OCI-LY7 (cell line): ENCODE measurements around the gene TPK1. TPM values are rescaled to one million over a fixed set of nuclear protein-coding genes. Genes with fewer than 3 reads are reported as not detected.

Experiments
- BruUV-seq: library from RNA; stranded (reverse); fragments of 400-500 nt; replicated peaks from 2 replicates; lab custom pipeline; 2021; lab: Mats Ljungman, UMichigan
- CTCF ChIA-PET: fragments of 300-600 bp; sonication (Branson Sonifier 250); formaldehyde crosslinking; loops from one replicate; lab custom pipeline; 2022; ENCODE audit warnings: antibody characterized with exemption; ENCODE audit not compliant: unreplicated experiment; lab: Charles Lee
- POLR2A ChIA-PET: fragments of 300-600 bp; sonication (Branson Sonifier 250); formaldehyde crosslinking; loops from one replicate; lab custom pipeline; 2022; ENCODE audit warnings: antibody characterized with exemption; lab: Charles Lee
- DNase-seq: peaks from one replicate; pipeline ENCODE4 v3.0.0-alpha.2; 2015; ENCODE audit warnings: low spot score
- H2AFZ ChIP-seq: fragments of 200-600 bp; sonication (generic), shearing (Covaris generic); 2 replicates; pipeline ENCODE4 v1.6.1; 2014; ENCODE audit warnings: mild to moderate bottlenecking, antibody characterized with exemption, low read length, moderate library complexity
- H3K27ac ChIP-seq: fragments of 200-600 bp; sonication (generic); 2 replicates; pipeline ENCODE4 v1.5.1; 2014; ENCODE audit warnings: mixed run types, low read depth, mild to moderate bottlenecking, moderate library complexity, low read length, inconsistent platforms; ENCODE audit not compliant: poor library complexity, severe bottlenecking
- H3K36me3 ChIP-seq: fragments of 200-600 bp; sonication (generic); 2 replicates; pipeline ENCODE4 v1.6.1; 2014; ENCODE audit warnings: mild to moderate bottlenecking, antibody characterized with exemption, low read length, moderate library complexity, mixed read lengths; ENCODE audit not compliant: insufficient read depth
- H3K4me1 ChIP-seq: fragments of 200-600 bp; sonication (generic); 2 replicates; pipeline ENCODE4 v1.5.1; 2014; ENCODE audit warnings: mild to moderate bottlenecking, low read length; ENCODE audit not compliant: insufficient read depth, poor library complexity, severe bottlenecking
- H3K4me2 ChIP-seq: fragments of 200-600 bp; sonication (generic); 2 replicates; pipeline ENCODE4 v1.6.1; 2014; ENCODE audit warnings: mild to moderate bottlenecking, low read length
- H3K4me3 ChIP-seq: fragments of 200-600 bp; sonication (generic); 2 replicates; pipeline ENCODE4 v1.5.1; 2014; ENCODE audit warnings: mild to moderate bottlenecking, low read depth, low read length; ENCODE audit not compliant: poor library complexity, severe bottlenecking
- H3K79me2 ChIP-seq: fragments of 200-600 bp; sonication (generic); 2 replicates; pipeline ENCODE4 v1.6.1; 2016; ENCODE audit warnings: low read depth, mild to moderate bottlenecking, low read length, moderate library complexity, mixed read lengths; ENCODE audit not compliant: insufficient read depth
- H3K9me2 ChIP-seq: fragments of 200-600 bp; sonication (generic); 2 replicates; pipeline ENCODE4 v1.6.1; 2016; ENCODE audit warnings: mild to moderate bottlenecking, low read length, mixed read lengths; ENCODE audit not compliant: insufficient read depth
- H3K9me3 ChIP-seq: fragments of 200-600 bp; sonication (generic); 2 replicates; pipeline ENCODE4 v1.6.1; 2014; ENCODE audit warnings: mild to moderate bottlenecking, mixed run types, low read length, mixed read lengths
- H4K20me1 ChIP-seq: fragments of 200-600 bp; sonication (generic); 2 replicates; pipeline ENCODE4 v1.6.1; 2014; ENCODE audit warnings: mild to moderate bottlenecking, antibody characterized with exemption, low read length, moderate library complexity, mixed read lengths; ENCODE audit not compliant: insufficient read depth
- EZH2phosphoT487 ChIP-seq: fragments of 200-600 bp; sonication (generic); IDR thresholded peaks from 2 replicates; pipeline ENCODE4 v1.6.1; 2018; ENCODE audit warnings: low read depth, borderline replicate concordance, mild to moderate bottlenecking, mixed run types, antibody characterized with exemption, low read length, moderate library complexity, mixed read lengths
- intact Hi-C: fragments of 100-400 bp; cut with micrococcal nuclease; formaldehyde crosslinking; loops from one replicate; pipeline ENCODE4 v1.10.0; 2022; ENCODE audit not compliant: unreplicated experiment
- total RNA-seq, 2 experiments: library from RNA; depleted of rRNA in 1 of 2; stranded (reverse); fragments of >200 nt in 1 of 2; shearing (Covaris generic) in 1 of 2; gene quantifications; 2 replicates each; pipeline ENCODE4 v1.2.3, GENCODE V29; 2014 to 2022
- TF ChIP-seq, protein P1 (sequence below): fragments of 200-600 bp; sonication (generic); conservative IDR thresholded peaks from 2 replicates; pipeline ENCODE4 v1.5.1; 2014; ENCODE audit warnings: mild to moderate bottlenecking, antibody characterized with exemption, low read length, moderate library complexity, mixed read lengths

Gene TPK1
- total RNA-seq, 2 experiments from 2014 or later = 6.7 to 12.5 TPM

DNA sequence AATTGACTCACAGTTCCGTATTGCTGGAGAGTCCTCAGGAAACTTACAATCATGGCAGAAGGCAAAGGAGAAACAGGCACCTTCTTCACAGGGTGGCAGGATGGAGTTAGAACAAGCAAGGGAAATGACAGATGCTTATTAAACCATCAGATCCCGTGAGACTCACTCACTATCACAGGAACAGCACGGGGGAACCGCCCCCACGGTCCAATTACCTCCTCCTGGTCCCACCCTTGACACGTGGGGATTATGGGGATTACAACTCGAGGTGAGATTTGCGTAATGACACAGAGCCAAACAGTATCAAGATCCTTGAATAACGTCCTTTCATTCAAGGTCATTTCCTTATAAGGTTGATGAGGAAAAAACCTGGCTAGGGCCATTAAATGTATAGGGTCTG lies 176.6 kb downstream of the TPK1 start:
- Histone ChIP-seq H3K4me3 (no peak overlapping the region), H3K79me2 (no peaks in the 10 kb centered on the region; the same call in 1 of the 2 replicates), H3K36me3 (no peaks in the 10 kb centered on the region), H3K9me2 (no peaks in the 10 kb centered on the region), H3K4me1 (no peaks in the 10 kb centered on the region), H3K4me2 (no peak overlapping the region), H3K9me3 (no peaks in the 10 kb centered on the region), H2AFZ (no peak overlapping the region), H3K27ac (no peak overlapping the region), H4K20me1 (no peaks in the 10 kb centered on the region)
- POLR2A ChIA-PET = no interaction called here
- TF ChIP-seq, protein P1, sequence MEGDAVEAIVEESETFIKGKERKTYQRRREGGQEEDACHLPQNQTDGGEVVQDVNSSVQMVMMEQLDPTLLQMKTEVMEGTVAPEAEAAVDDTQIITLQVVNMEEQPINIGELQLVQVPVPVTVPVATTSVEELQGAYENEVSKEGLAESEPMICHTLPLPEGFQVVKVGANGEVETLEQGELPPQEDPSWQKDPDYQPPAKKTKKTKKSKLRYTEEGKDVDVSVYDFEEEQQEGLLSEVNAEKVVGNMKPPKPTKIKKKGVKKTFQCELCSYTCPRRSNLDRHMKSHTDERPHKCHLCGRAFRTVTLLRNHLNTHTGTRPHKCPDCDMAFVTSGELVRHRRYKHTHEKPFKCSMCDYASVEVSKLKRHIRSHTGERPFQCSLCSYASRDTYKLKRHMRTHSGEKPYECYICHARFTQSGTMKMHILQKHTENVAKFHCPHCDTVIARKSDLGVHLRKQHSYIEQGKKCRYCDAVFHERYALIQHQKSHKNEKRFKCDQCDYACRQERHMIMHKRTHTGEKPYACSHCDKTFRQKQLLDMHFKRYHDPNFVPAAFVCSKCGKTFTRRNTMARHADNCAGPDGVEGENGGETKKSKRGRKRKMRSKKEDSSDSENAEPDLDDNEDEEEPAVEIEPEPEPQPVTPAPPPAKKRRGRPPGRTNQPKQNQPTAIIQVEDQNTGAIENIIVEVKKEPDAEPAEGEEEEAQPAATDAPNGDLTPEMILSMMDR = no peak
- TF ChIP-seq EZH2phosphoT487 = no peak
- intact Hi-C loops = no loop called here
- CTCF ChIA-PET = no interaction called here
- DNase-seq = no peak
- BruUV-seq = no TSS peak

DNA sequence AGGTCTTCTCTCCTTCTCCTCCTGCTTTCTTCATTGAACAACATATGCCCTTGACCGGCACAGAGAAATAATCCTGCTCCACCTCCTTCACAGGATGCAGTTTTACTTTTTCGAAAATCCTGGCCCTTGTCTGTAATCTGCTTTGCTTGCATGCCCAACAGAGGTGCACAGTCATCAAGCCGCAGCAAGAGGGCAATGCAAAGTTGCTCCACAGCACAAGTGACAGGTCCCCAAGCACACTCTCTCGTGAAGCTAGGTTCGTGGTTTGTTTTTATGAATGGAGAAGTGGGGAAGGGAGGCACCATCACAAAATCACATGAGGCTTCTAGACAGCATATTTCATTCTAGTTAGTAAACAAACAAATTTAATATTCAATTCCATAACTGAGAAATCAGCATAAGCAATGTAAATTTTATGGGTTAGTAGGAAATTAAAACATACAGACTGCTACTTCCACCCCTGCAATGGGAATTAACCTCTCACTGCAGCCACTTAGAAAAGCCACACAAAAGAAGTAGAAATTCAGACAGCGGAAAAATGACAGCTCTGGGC lies 178.8 kb downstream of the TPK1 start:
- H3K79me2 ChIP-seq = no peaks in the 10 kb centered on the region; the same call in 1 of the 2 replicates
- BruUV-seq = no TSS peak
- H3K36me3 ChIP-seq = no peaks in the 10 kb centered on the region
- DNase-seq = no peak
- CTCF ChIA-PET = no interaction called here
- H3K27ac ChIP-seq = no peak overlapping the region
- H3K4me2 ChIP-seq = no peak overlapping the region
- POLR2A ChIA-PET = interaction anchor here (0.5 kb wide), 1 partner anchor 254 kb away, joined by 3 read pairs; no protein-coding TSS in a partner anchor
- H4K20me1 ChIP-seq = no peaks in the 10 kb centered on the region
- H3K4me3 ChIP-seq = no peak overlapping the region
- H2AFZ ChIP-seq = no peak overlapping the region
- no peaks in the 10 kb centered on the region for H3K9me2 ChIP-seq
- H3K4me1 ChIP-seq = no peaks in the 10 kb centered on the region
- intact Hi-C loops = no loop called here
- TF ChIP-seq, protein P1 = no peak
- TF ChIP-seq EZH2phosphoT487 = no peak
- H3K9me3 ChIP-seq = no peaks in the 10 kb centered on the region

DNA sequence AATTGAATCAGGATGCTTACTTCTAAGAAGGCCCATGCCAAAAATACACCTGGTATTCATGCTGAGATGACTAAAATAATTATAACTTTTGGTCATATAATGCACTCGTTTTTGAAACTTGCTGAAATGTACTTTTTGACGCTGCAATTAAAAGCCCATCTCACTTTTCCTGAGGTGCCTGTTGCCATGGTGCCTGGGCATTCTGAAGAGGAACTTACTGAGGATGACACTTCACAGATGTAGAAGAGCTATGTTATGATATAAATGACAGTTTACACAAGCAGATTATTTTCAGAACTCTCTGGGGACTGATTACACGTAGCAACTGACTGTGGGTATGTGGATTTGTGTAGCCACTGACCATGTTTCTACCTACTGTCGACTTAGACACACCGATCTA lies 182.4 kb downstream of the TPK1 start:
- TF ChIP-seq EZH2phosphoT487 = no peak
- TF ChIP-seq, protein P1 = no peak
- Histone ChIP-seq H3K27ac (no peak overlapping the region), H3K4me2 (no peak overlapping the region), H3K9me2 (no peaks in the 10 kb centered on the region), H3K4me1 (no peaks in the 10 kb centered on the region), H3K4me3 (no peak overlapping the region), H3K36me3 (no peaks in the 10 kb centered on the region), H3K9me3 (no peaks in the 10 kb centered on the region), H3K79me2 (no peaks in the 10 kb centered on the region; the same call in 1 of the 2 replicates), H4K20me1 (no peaks in the 10 kb centered on the region), H2AFZ (no peak overlapping the region)
- POLR2A ChIA-PET = interaction anchor here (0.7 to 1.5 kb wide), 2 partner anchors 15 to 658 kb away, joined by 3 read pairs; no protein-coding TSS in a partner anchor
- DNase-seq = no peak
- CTCF ChIA-PET = no interaction called here
- intact Hi-C loops = no loop called here
- BruUV-seq = no TSS peak
